Neural progenitor cell (in vitro differentiated cells): Measurements from ENCODE around the gene GAB2.

Experiments
- EZH2 ChIP-seq: fragments of 200-600 bp; sonication (generic); IDR thresholded peaks from 2 replicates; pipeline ENCODE4 v1.6.1; 2017; ENCODE audit warnings: antibody characterized with exemption, mild to moderate bottlenecking, moderate library complexity
- EZH2phosphoT487 ChIP-seq: fragments of 200-600 bp; sonication (generic); IDR thresholded peaks from 2 replicates; pipeline ENCODE4 v1.6.1; 2017; ENCODE audit warnings: antibody characterized with exemption
- TF ChIP-seq, protein P1 (sequence below): fragments of 200-600 bp; sonication (generic); IDR thresholded peaks from 2 replicates; pipeline ENCODE4 v1.5.1; 2017; ENCODE audit warnings: antibody characterized with exemption, mild to moderate bottlenecking

DNA sequence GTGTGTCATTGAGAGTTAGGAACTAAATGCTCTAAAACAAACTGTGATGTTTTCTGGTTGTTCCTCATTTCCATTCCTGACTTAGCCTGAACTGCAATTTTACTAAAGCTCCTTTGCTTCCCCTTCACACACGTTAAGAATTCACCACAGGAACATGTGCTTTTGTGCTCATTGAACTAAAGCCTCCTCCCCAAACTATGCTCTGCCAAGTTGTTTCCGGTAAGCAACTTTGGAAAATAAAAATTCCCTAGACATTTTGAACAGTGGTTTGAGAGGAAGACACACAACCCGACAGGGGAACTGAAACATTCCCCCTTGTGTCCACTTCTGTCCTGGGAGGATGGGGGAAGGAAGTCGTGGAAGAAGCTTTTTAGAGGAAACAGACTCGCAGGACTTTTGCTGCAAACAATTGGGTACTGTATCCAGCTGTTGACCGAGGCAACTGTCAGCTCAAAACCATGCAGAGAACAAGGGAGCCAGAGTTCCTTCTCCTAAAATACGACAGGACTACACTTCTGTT is 66.9 kb downstream of the GAB2 start:
- TF ChIP-seq, protein P1, sequence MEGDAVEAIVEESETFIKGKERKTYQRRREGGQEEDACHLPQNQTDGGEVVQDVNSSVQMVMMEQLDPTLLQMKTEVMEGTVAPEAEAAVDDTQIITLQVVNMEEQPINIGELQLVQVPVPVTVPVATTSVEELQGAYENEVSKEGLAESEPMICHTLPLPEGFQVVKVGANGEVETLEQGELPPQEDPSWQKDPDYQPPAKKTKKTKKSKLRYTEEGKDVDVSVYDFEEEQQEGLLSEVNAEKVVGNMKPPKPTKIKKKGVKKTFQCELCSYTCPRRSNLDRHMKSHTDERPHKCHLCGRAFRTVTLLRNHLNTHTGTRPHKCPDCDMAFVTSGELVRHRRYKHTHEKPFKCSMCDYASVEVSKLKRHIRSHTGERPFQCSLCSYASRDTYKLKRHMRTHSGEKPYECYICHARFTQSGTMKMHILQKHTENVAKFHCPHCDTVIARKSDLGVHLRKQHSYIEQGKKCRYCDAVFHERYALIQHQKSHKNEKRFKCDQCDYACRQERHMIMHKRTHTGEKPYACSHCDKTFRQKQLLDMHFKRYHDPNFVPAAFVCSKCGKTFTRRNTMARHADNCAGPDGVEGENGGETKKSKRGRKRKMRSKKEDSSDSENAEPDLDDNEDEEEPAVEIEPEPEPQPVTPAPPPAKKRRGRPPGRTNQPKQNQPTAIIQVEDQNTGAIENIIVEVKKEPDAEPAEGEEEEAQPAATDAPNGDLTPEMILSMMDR, result no peak
- TF ChIP-seq EZH2, result no peak
- no peak for TF ChIP-seq EZH2phosphoT487
